GM19035 (cell line): ENCODE results near the gene CD164L2.

Experiments used
- ATAC-seq: cut with Tn5 transposase; IDR thresholded peaks from one replicate; pipeline ENCODE4 v1.9.1; 2021; ENCODE audit not compliant: unreplicated experiment

Gene CD164L2

GRCh38 chr1:27349784-27350662, 33.1 kb downstream of the CD164L2 start:
- no peak for ATAC-seq

- no peak for ATAC-seq
These were observed 34.0 kb downstream of the CD164L2 start for GRCh38 chr1:27348861-27349783.

GRCh38 chr1:27346991-27347624, 36.0 kb downstream of the CD164L2 start:
- ATAC-seq: no peak

- no peak for ATAC-seq
These were observed 36.8 kb downstream of the CD164L2 start for GRCh38 chr1:27346357-27346756.

- ATAC-seq: no peak
These were observed 37.9 kb downstream of the CD164L2 start for GRCh38 chr1:27345272-27345671.

- no peak for ATAC-seq
These were observed 39.5 kb downstream of the CD164L2 start for GRCh38 chr1:27343639-27344025.

- peak; percentile 51 for ATAC-seq
These were observed 40.1 kb downstream of the CD164L2 start for GRCh38 chr1:27342778-27343638.

- no peak for ATAC-seq
These were observed 40.7 kb downstream of the CD164L2 start for GRCh38 chr1:27342391-27342777.

GRCh38 chr1:27341525-27342252, 41.4 kb downstream of the CD164L2 start, which contains the start of gene SYTL1:
TSS of gene SYTL1 (plus strand) at chr1:27342022. CDS start at chr1:27345335, 3,313 bp downstream.
- ATAC-seq: no peak

- no peak for ATAC-seq
These were observed 43.9 kb downstream of the CD164L2 start for GRCh38 chr1:27339213-27339612.

GRCh38 chr1:27338751-27339150, 44.4 kb downstream of the CD164L2 start:
- no peak for ATAC-seq

GRCh38 chr1:27336756-27337155, 46.4 kb downstream of the CD164L2 start:
- ATAC-seq: no peak

GRCh38 chr1:27335506-27336422, 47.4 kb downstream of the CD164L2 start:
- no peak for ATAC-seq

- no peak for ATAC-seq
These were observed 49.3 kb downstream of the CD164L2 start for GRCh38 chr1:27333717-27334279.

- ATAC-seq: no peak
These were observed 50.4 kb downstream of the CD164L2 start for GRCh38 chr1:27332536-27333281.

GRCh38 chr1:27331922-27332321, 51.2 kb downstream of the CD164L2 start:
- ATAC-seq: no peak

- ATAC-seq: no peak
These were observed 51.7 kb downstream of the CD164L2 start for GRCh38 chr1:27331426-27331825.

- no peak for ATAC-seq
These were observed 52.3 kb downstream of the CD164L2 start for GRCh38 chr1:27330786-27331185.
